OCI-LY1 (cell line): Measurements from ENCODE around the gene CHST13.
"Not testable (repeated sequence)": the region's sequence is repeated elsewhere in the genome, so short reads cannot be mapped to it uniquely, and the experiment has no call there.

Experiments
- H2AFZ ChIP-seq: fragments of 200-600 bp; sonication (generic), shearing (Covaris generic); 2 replicates; pipeline ENCODE4 v1.6.0; 2014; ENCODE audit warnings: antibody characterized with exemption, mild to moderate bottlenecking, low read length
- H3F3A ChIP-seq: fragments of 200-600 bp; sonication (generic), shearing (Covaris generic); 2 replicates; pipeline ENCODE4 v1.6.0; 2014; ENCODE audit warnings: mild to moderate bottlenecking, antibody characterized with exemption, low read length, moderate library complexity; ENCODE audit not compliant: insufficient read depth
- H3K27ac ChIP-seq: fragments of 200-600 bp; sonication (generic); 2 replicates; pipeline ENCODE4 v1.5.1; 2014; ENCODE audit warnings: low read length, mixed run types, mild to moderate bottlenecking, low read depth; ENCODE audit not compliant: poor library complexity, severe bottlenecking
- H3K27me3 ChIP-seq: fragments of 200-600 bp; sonication (generic); 2 replicates; pipeline ENCODE4 v1.6.0; 2014; ENCODE audit warnings: antibody characterized with exemption, mild to moderate bottlenecking, low read length, moderate library complexity; ENCODE audit not compliant: insufficient read depth
- H3K36me3 ChIP-seq: fragments of 200-600 bp; sonication (generic); 2 replicates; pipeline ENCODE4 v1.6.1; 2014; ENCODE audit warnings: mild to moderate bottlenecking, antibody characterized with exemption, low read length, moderate library complexity, mixed read lengths; ENCODE audit not compliant: insufficient read depth
- H3K4me1 ChIP-seq: fragments of 200-600 bp; sonication (generic); 2 replicates; pipeline ENCODE4 v1.5.1; 2014; ENCODE audit warnings: mild to moderate bottlenecking, low read length, moderate library complexity; ENCODE audit not compliant: insufficient read depth, severe bottlenecking
- H3K4me2 ChIP-seq: fragments of 200-600 bp; sonication (generic), shearing (Covaris generic); 2 replicates; pipeline ENCODE4 v1.6.1; 2014; ENCODE audit warnings: low read length
- H3K4me3 ChIP-seq: fragments of 200-600 bp; sonication (generic); 2 replicates; pipeline ENCODE4 v1.5.1; 2014; ENCODE audit warnings: low read length, low read depth, mild to moderate bottlenecking, mixed read lengths; ENCODE audit not compliant: poor library complexity, severe bottlenecking
- H3K79me2 ChIP-seq: fragments of 200-600 bp; shearing (Covaris generic); 2 replicates; pipeline ENCODE4 v1.6.1; 2016; ENCODE audit warnings: mixed run types, low read length, mixed read lengths; ENCODE audit not compliant: insufficient read depth
- H3K9ac ChIP-seq: fragments of 200-600 bp; sonication (generic), shearing (Covaris generic); 2 replicates; pipeline ENCODE4 v1.6.1; 2014; ENCODE audit warnings: mild to moderate bottlenecking, low read length, mixed read lengths
- H3K9me2 ChIP-seq: fragments of 200-600 bp; sonication (generic), shearing (Covaris generic); 2 replicates; pipeline ENCODE4 v1.6.1; 2014; ENCODE audit warnings: low read depth, mild to moderate bottlenecking, low read length, mixed read lengths
- H3K9me3 ChIP-seq: fragments of 200-600 bp; shearing (Covaris generic); 2 replicates; pipeline ENCODE4 v1.6.1; 2014; ENCODE audit warnings: low read length, mixed read lengths
- H4K20me1 ChIP-seq: fragments of 200-600 bp; sonication (generic), shearing (Covaris generic); 2 replicates; pipeline ENCODE4 v1.6.0; 2016; ENCODE audit warnings: mild to moderate bottlenecking, low read length; ENCODE audit not compliant: insufficient read depth
- EZH2 ChIP-seq: fragments of 200-600 bp; sonication (generic), shearing (Covaris generic); IDR thresholded peaks from 2 replicates; pipeline ENCODE4 v1.8.0; 2017; ENCODE audit warnings: borderline replicate concordance, mixed run types, mild to moderate bottlenecking, antibody characterized with exemption, low read length, moderate library complexity, mixed read lengths
- TF ChIP-seq, protein P1 (sequence below): fragments of 200-600 bp; sonication (generic), shearing (Covaris generic); IDR thresholded peaks from 2 replicates; pipeline ENCODE4 v1.5.1; 2017; ENCODE audit warnings: mild to moderate bottlenecking, antibody characterized with exemption, low read length, moderate library complexity, mixed read lengths

Gene CHST13

DNA sequence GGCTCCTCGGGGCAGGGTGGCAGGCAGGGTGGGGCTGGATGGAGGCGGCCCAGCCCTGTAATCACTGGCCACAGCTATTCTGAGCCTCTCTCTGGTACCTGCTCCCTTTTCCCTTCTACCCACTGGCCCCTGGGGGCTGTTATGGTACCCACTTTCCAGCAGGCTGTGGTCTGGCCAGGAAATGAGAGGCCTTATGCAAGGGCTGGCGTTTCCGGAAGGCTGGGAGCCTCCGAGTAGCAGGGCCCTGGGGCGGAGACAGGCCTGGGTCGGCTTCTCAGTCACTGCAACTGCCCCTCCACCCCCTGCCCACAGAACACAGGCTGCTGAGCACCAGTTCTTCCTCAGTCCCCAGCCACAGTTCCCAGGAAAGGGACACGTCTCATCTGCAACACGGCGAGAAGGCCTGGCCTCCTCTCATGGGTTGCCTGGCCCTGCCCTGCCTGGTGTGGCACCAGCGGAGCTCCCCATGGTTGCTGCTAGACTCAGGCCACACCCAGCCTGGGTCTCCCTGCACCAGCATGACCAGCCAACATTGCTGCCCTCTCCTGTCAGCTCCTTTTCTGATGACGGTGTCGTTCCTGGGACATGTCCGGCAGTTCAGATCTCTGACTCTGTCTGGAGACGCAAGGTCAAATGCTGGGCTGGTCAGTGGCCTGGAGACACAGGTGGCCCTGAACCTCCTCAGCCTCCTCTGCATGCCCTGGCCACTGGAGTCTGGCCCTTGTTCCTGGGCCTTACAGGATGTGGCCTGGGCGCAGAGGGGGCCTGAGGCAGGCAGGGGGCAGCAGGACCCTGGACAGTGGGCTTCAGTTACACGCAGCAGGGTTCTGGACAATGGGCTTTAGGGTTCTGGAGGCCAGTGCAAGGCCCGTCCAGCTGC lies 6.5 kb downstream of the CHST13 start:
- no peaks in the 10 kb centered on the region for H3K36me3 ChIP-seq
- H3K9me2 ChIP-seq, result no peaks in the 10 kb centered on the region
- TF ChIP-seq, protein P1, sequence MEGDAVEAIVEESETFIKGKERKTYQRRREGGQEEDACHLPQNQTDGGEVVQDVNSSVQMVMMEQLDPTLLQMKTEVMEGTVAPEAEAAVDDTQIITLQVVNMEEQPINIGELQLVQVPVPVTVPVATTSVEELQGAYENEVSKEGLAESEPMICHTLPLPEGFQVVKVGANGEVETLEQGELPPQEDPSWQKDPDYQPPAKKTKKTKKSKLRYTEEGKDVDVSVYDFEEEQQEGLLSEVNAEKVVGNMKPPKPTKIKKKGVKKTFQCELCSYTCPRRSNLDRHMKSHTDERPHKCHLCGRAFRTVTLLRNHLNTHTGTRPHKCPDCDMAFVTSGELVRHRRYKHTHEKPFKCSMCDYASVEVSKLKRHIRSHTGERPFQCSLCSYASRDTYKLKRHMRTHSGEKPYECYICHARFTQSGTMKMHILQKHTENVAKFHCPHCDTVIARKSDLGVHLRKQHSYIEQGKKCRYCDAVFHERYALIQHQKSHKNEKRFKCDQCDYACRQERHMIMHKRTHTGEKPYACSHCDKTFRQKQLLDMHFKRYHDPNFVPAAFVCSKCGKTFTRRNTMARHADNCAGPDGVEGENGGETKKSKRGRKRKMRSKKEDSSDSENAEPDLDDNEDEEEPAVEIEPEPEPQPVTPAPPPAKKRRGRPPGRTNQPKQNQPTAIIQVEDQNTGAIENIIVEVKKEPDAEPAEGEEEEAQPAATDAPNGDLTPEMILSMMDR, result no peak
- TF ChIP-seq EZH2, result no peak
- H3K4me2 ChIP-seq, result no peak overlapping the region
- no peaks in the 10 kb centered on the region for H3K9me3 ChIP-seq
- no peak overlapping the region for H3K9ac ChIP-seq
- no peaks in the 10 kb centered on the region for H3K4me1 ChIP-seq
- H4K20me1 ChIP-seq, result no peaks in the 10 kb centered on the region
- H3K27me3 ChIP-seq, result no peaks in the 10 kb centered on the region
- H3K27ac ChIP-seq, result no peak overlapping the region
- H3K4me3 ChIP-seq, result no peak overlapping the region
- H3K79me2 ChIP-seq, result no peaks in the 10 kb centered on the region
- no peaks in the 10 kb centered on the region for H3F3A ChIP-seq
- no peak overlapping the region for H2AFZ ChIP-seq

DNA sequence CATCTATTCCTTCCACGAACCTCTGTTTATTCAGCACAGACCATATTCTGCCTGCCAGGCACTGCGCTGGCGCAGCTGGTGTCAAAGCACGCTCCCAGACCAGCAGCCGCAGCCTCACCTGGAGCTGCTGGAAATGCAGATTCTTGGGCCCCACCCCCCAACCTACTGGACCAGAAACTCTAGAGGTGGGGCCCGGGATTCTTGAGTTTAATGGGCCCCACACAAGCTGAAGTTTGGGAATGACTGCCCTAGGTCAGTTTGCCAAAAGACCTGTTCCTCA lies 7.0 kb downstream of the CHST13 start:
- Histone ChIP-seq H3K79me2 (no peaks in the 10 kb centered on the region), H2AFZ (no peak overlapping the region), H3K9ac (no peak overlapping the region), H3K4me2 (no peak overlapping the region), H3K9me3 (no peaks in the 10 kb centered on the region), H4K20me1 (no peaks in the 10 kb centered on the region), H3K27ac (no peak overlapping the region), H3F3A (no peaks in the 10 kb centered on the region), H3K4me3 (no peak overlapping the region), H3K27me3 (no peaks in the 10 kb centered on the region), H3K36me3 (no peaks in the 10 kb centered on the region), H3K4me1 (no peaks in the 10 kb centered on the region), H3K9me2 (no peaks in the 10 kb centered on the region)
- TF ChIP-seq, protein P1, result no peak
- no peak for TF ChIP-seq EZH2

DNA sequence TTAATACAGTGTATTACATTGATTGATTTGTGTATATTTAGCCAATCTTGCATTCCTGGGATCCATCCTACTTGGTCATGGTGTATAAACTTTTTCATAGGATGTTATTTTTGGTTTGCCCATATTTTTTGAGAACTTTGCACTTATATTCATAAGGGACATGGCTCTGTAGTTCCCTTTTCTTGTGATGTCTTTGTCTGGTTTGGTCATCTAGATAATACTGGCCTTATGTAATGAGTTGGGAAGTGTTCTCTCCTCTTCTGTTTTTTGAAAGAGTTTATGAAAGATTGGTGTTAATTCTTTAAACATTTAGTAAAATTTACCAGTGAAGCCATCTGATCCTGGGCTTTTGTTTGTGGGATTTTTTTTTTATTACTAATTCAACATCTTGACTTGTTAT lies 9.6 kb downstream of the CHST13 start:
- TF ChIP-seq EZH2, result no peak
- TF ChIP-seq, protein P1, result no peak
- no peaks in the 10 kb centered on the region for H3K27me3 ChIP-seq

DNA sequence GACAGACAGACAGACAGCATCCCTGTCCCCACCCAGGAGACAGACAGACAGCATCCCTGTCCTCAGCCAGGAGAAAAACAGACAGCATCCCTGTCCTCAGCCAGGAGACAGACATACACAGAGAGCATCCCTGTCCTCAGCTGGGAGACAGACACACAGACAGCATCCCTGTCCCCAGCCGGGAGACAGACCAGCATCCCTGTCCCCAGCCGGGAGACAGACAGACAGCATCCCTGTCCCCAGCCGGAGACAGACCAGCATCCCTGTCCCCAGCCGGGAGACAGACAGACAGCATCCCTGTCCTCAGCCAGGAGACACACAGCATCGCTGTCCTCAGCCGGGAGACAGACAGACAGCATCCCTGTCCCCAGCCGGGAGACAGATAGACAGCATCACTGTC lies 10.8 kb downstream of the CHST13 start:
- H3K9ac ChIP-seq, H4K20me1 ChIP-seq, H3K36me3 ChIP-seq, H3K27me3 ChIP-seq, H3K4me1 ChIP-seq, H3K79me2 ChIP-seq, H3F3A ChIP-seq, H3K4me3 ChIP-seq, H3K9me2 ChIP-seq, H3K4me2 ChIP-seq, H2AFZ ChIP-seq, H3K9me3 ChIP-seq, H3K27ac ChIP-seq: not testable (repeated sequence)

More for the DNA sequence above, 9.6 kb downstream of the CHST13 start:
- no peak overlapping the region for H2AFZ ChIP-seq
- H3K27ac ChIP-seq, result no peak overlapping the region
- no peaks in the 10 kb centered on the region for H3K36me3 ChIP-seq
- no peak overlapping the region for H3K4me3 ChIP-seq
- H3K9ac ChIP-seq, result no peak overlapping the region
- H3K9me3 ChIP-seq, result no peaks in the 10 kb centered on the region
- H3K9me2 ChIP-seq, result no peaks in the 10 kb centered on the region
- H3K4me1 ChIP-seq, result no peaks in the 10 kb centered on the region
- H3F3A ChIP-seq, result no peaks in the 10 kb centered on the region
- H3K79me2 ChIP-seq, result no peaks in the 10 kb centered on the region
- no peaks in the 10 kb centered on the region for H4K20me1 ChIP-seq
- no peak overlapping the region for H3K4me2 ChIP-seq
